Mucosa of descending colon (tissue), 3 donors: ENCODE data around the gene CABLES2. TPM values are rescaled to one million over a fixed set of nuclear protein-coding genes. Genes with fewer than 3 reads are reported as not detected.

Experiments
- ATAC-seq: fragments of 200-7000 bp; cut with Tn5 transposase; one replicate; pipeline ENCODE4 v1.9.1; 2020; ENCODE audit warnings: mild to moderate bottlenecking, moderate library complexity
- DNase-seq, 3 donors: peaks; one replicate each; pipeline ENCODE4 v3.0.0-alpha.2; 2020
- H3K36me3 ChIP-seq: fragments of 200-600 bp; one replicate; pipeline ENCODE4 v1.8.0; 2021; ENCODE audit warnings: low read depth, mild to moderate bottlenecking
- H3K4me1 ChIP-seq: fragments of 200-600 bp; one replicate; pipeline ENCODE4 v1.8.0; 2021; ENCODE audit warnings: low read depth, mild to moderate bottlenecking
- H3K4me3 ChIP-seq: fragments of 200-600 bp; one replicate; pipeline ENCODE4 v1.8.0; 2021; ENCODE audit warnings: mild to moderate bottlenecking
- H3K9me3 ChIP-seq: fragments of 200-600 bp; one replicate; pipeline ENCODE4 v1.8.0; 2021; ENCODE audit warnings: mild to moderate bottlenecking
- CTCF ChIP-seq: fragments of 200-600 bp; IDR thresholded peaks from one replicate; pipeline ENCODE4 v1.8.0; 2022; ENCODE audit warnings: antibody characterized with exemption, mild to moderate bottlenecking
- intact Hi-C, 2 donors: fragments of 100-400 bp; cut with DNase I in 1 of 2; cut with micrococcal nuclease in 1 of 2; formaldehyde crosslinking; loops; one replicate each; pipeline versions ENCODE4 v1.11.0 to v1.11.1; 2022; cut with DNase I, micrococcal nuclease
- total RNA-seq, 3 donors: library from RNA; stranded (reverse); fragmentation: NEBNext Ultra II Directional in 2 of 3; extraction: Animal tissue kit (Norgen Biotek cat#: 25700) in 2 of 3; gene quantifications; one replicate each; pipeline versions ENCODE4 v1.2.1 to v1.2.4, GENCODE V29; 2021 to 2023
- donor health status: DM: no; HTN: no; CAD: no; lungs with moderate emphysema.
- donor health status: DM: no; HTN: no; CAD: no.
- donor health status: DM: no; HTN: yes; CAD: no.

The CABLES2 gene
- total RNA-seq, 3 donors from 2014 or later = 5.4 to 9.3 (median 6.6) TPM

DNA sequence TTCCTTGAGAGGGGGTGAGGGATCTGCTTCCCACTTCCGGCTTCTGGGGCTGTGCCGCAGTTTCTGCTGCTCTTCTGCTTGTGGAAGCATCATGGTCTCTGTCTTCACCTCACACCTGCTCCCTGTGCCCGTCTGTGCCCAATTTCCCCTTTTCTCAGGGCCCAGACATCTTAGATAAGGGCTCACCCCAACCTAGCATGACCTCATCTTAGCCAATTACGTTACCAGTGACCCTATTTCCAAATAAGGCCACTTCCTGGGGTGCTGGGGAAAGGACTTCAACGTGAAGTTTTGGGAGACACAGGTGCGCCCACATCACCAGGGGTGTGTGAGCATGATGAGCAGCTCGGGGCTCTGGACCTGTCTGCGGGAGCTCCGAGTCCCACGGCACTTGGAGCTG is 41.0 kb upstream of the CABLES2 start:
- intact Hi-C loops = no loop called here
- no peak for TF ChIP-seq CTCF
- H3K4me1 ChIP-seq = peaks cover 5% of the 10 kb centered on the region

DNA sequence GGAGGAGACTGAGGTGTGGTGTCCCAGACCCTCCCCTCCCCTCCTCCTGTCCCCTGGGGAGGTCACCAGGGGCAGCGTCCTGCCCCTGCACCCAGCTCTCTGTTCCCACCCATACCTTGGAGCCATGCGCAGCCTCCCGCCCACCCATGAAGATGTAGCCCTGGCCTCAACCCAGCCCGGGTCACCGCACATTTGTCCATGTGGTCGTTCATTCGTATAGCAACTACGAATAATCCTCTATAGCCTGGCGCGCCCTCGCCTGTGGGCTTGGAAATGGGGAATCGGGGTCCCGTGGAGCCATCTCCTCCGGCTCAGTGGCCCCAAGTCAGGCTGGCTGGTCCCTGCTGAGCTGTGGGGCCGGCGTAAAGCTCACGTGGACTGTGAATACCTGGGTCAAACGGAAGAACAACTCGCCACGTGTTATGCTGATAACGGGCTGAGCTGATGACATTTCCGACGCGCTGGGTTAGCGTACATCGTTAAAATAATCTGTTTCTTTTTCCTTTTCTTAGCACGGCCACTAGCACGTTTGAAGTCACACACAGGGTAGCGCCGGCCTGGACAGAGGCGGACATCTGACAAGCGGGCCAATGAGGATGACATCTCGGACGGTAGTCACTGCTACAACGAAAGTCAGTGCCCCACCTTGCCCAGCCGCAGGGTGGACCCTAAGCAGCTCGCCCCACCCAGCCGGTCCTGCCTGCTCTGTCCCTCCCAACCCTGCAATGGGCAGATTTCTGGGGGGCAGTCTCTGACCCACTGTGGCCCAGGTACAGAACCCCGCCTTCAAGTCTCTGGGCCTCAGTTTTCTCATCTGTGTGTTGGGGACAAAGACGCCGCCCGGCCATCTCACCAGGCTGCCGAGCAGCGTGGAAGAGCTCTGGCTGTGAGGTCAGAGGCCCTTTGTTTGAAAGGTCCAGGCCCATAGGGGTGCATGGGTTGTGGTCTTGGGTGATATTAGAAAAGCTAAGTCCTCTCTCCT is 40.1 kb upstream of the CABLES2 start:
- intact Hi-C loops = no loop called here
- no peak for TF ChIP-seq CTCF
- H3K36me3 ChIP-seq = no peaks in the 10 kb centered on the region
- peaks cover 5% of the 10 kb centered on the region for H3K4me1 ChIP-seq
- DNase-seq (no peak), ATAC-seq (no peak)
- H3K9me3 ChIP-seq = no peaks in the 10 kb centered on the region
- no peak overlapping the region for H3K4me3 ChIP-seq

More for the DNA sequence above, 41.0 kb upstream of the CABLES2 start:
- Histone ChIP-seq H3K9me3 (no peaks in the 10 kb centered on the region), H3K4me3 (no peak overlapping the region), H3K36me3 (no peaks in the 10 kb centered on the region)
- DNase-seq (no peak), ATAC-seq (no peak)

- Histone ChIP-seq H3K4me1 (peaks cover 5% of the 10 kb centered on the region), H3K9me3 (no peaks in the 10 kb centered on the region), H3K4me3 (no peak overlapping the region), H3K36me3 (no peaks in the 10 kb centered on the region)
- DNase-seq = no peak
- intact Hi-C loops = no loop called here
- no peak for TF ChIP-seq CTCF
- no peak for ATAC-seq
These were observed 39.4 kb upstream of the CABLES2 start for GRCh38 chr20:62446481-62446880.

DNA sequence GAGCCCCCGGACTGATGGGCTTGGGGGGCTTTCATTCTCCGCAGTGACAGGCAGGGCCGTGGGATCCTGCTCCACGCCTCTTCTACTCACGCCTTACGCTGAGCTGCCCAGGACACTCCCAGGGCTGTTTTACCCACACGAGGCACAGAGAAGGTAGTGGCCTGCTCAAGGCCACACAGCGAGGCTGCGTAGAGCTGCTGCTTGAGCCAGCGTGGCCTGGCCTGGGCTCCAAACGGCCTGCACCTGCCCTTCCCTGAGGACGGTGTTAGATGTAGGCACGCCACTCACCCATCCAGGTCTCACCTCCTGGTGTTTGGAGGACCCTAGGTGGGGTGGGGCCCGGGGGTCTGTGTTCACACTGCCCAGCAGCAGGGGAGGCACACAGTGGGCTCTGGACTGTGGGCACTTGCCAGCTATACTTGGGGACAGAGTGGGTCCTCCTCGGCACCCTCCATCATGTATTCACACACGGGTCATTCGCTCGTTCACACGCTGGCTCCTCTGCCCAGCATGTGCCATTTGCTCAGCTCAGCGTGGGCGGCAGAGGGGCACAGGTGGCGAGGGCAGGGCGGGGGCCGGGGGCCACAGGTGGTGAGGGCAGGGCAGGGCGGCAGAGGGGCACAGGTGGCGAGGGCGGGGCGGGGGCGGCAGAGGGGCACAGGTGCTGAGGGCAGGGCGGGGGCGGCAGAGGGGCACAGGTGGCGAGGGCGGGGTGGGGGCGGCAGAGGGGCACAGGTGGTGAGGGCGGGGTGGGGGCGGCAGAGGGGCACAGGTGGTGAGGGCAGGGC is 38.7 kb upstream of the CABLES2 start:
- H3K4me3 ChIP-seq = no peak overlapping the region
- DNase-seq (no peak), ATAC-seq (peak; percentile 14)
- peaks cover 5% of the 10 kb centered on the region for H3K4me1 ChIP-seq
- H3K9me3 ChIP-seq = no peaks in the 10 kb centered on the region
- no peak for TF ChIP-seq CTCF
- H3K36me3 ChIP-seq = no peaks in the 10 kb centered on the region
- intact Hi-C loops = no loop called here

GRCh38 chr20:62444286-62444685 is 37.2 kb upstream of the CABLES2 start:
- Histone ChIP-seq H3K4me1 (no peaks in the 10 kb centered on the region), H3K9me3 (no peaks in the 10 kb centered on the region), H3K36me3 (no peaks in the 10 kb centered on the region), H3K4me3 (no peak overlapping the region)
- no peak for TF ChIP-seq CTCF
- ATAC-seq (no peak), DNase-seq (no peak)
- intact Hi-C loops = no loop called here
